NCI-H1417 (cell line): ENCODE results near the gene MRAS.
"Not testable (repeated sequence)": the region's sequence is repeated elsewhere in the genome, so short reads cannot be mapped to it uniquely, and the experiment has no call there.

Experiments used
- DNase-seq, 3 experiments: peaks; one replicate each; lab custom pipeline; 2025; lab: John Stamatoyannopoulos, UW

The MRAS gene

DNA sequence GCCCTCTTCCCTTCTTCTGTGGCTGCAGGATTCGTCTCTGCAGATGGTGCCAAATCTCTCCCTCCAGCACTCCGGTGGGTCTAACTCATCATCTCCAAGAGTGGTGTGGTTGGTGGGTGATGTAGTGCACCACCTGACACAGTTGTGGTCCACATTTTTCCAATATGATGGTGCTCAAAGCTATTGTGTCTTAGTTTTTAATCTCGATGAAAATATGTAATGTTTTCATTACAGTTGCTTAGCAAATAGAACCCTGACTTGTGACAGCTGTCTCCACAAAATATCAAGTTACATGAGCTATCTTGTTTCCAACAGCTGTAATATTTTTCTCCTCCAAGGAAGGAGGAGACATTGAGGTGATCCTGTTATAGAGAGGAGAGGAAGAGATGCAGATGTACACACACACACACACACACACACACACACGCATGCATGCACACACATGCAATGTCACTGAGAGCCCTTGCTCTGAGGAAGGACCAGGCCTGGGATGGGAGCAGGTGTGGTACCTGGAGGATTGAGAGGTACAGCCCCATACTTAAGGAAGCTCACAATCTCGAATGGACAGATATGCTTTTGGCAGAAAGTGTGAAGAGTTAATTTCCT lies 70.3 kb downstream of the MRAS start:
- peak in 1 of 3 experiments; percentile 21 for DNase-seq

GRCh38 chr3:138423316-138423715 lies 74.9 kb downstream of the MRAS start:
- no peak for DNase-seq

DNA sequence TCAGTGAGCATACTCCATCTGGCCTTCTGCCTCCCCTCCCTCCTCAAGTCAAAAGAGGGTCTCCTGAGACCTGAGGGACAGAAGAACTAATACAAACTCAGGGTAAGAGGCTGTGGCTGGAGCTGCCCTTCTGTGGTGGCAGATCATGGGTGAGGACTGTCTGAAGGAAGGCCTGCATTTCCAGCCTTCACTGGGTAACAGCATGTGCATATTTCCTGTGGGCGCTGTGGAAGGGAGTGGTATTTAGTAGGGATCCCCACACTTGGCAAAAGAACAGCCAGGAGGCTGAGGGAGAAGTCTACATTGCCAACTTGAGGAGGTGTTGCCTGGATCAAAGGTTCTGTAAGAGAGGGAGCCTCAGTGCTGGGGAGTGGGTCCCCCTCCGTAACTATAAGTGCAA lies 75.9 kb downstream of the MRAS start:
- no peak for DNase-seq

GRCh38 chr3:138426211-138426610 lies 77.8 kb downstream of the MRAS start:
- peak in 2 of 3 experiments; percentile 9 to 23 for DNase-seq

GRCh38 chr3:138426754-138427153 lies 78.4 kb downstream of the MRAS start:
- DNase-seq = not testable (repeated sequence)

GRCh38 chr3:138429665-138430064 lies 81.3 kb downstream of the MRAS start:
- no peak for DNase-seq

GRCh38 chr3:138432576-138433240 lies 84.3 kb downstream of the MRAS start:
- DNase-seq = no peak

DNA sequence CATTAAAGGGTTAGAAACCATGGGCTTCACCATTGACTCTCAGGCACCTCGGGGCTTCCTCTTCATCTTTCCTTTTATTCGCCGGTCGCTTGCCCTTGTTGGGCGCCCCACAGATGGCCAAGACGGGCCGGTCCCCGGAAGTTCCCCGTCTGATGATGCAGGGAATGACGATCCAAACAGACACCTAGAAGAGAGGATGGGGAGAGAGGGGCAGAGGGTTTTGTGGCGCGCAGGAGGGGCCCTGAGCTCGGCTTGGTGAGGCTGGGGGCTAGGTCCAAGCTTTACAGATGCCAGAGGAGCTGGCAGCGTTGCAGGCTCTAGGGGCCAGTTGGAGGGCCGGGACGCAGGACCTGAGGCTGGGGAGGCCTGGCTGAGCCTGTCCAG lies 85.5 kb downstream of the MRAS start:
- no peak for DNase-seq

DNA sequence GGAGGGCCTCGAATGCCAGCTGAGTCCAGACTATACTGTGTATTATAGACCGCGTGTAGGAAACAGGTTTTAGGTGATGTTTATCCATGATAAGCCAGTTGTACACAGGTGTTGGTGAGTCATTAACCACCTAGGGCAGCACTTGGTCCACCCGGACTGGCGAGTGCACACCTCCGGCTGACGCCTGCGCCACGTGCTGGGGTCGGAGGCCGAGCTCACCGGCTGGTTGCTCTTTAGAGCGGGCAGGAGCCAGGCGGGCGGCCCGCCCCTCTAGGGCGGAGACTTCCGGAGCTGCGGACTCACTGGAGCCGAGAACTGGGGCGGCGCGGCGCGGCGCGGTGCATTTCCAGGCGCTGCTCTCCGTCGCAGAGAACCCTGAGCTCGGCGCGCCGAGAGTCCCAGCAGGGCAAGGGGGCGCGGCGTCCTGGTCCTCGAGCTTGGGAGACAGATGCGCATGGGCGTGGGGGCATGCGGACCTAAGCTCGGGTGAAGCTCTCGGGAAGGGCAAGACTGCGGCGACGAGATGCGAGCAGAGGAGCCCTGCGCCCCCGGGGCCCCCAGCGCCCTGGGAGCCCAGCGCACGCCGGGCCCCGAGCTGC lies 86.0 kb downstream of the MRAS start, which contains the start of gene ESYT3:
ESYT3 (plus strand) TSS at position 341 of the 599 bp plus-strand sequence; CDS start at position 524, 183 bp downstream.
- peak; percentile 28 to 88 (median 87) for DNase-seq

GRCh38 chr3:138434875-138435772 lies 86.7 kb downstream of the MRAS start:
- DNase-seq = peak in 2 of 3 experiments; percentile 51 to 78

GRCh38 chr3:138435840-138436239 lies 87.5 kb downstream of the MRAS start:
- no peak for DNase-seq

DNA sequence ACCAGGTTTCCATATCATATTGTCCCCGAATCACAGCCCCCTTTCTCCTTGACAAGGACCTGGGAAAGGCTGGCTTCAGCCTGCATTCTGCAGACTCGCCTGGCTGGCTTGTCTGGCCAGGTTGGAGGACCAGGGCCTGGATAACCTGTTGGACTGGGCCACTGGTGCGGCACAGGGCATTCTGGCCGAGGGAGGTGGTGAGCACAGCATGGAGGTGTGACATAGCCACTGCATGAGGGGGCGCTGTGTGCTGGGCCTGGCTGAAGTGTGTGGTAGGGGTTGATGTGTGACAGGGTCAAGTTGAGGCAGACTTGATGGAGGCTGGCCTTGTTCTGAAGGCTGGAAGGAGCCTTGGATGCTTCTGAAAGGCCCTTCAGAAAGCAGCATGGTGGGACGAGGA lies 88.9 kb downstream of the MRAS start:
- DNase-seq = no peak

DNA sequence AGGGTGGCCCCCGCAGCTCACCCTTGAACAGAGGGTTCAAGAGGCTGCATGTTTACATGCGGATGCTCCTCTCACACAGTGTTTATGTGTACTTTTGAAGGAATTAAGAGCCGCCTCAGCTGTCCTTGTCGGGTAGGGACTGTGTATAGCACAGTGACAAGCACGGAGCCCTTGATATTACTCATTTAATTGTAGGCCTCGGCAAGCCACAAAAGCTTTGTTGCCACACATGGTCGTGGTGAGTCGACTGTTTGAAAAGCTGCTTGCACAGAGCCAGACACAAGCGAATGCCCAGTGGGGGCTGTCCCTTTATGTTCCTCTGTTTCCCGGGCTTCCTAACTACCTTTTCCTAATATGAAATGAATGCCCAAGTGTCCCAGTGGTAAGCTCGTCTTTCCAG lies 90.5 kb downstream of the MRAS start:
- peak in 1 of 3 experiments; percentile 30 for DNase-seq

DNA sequence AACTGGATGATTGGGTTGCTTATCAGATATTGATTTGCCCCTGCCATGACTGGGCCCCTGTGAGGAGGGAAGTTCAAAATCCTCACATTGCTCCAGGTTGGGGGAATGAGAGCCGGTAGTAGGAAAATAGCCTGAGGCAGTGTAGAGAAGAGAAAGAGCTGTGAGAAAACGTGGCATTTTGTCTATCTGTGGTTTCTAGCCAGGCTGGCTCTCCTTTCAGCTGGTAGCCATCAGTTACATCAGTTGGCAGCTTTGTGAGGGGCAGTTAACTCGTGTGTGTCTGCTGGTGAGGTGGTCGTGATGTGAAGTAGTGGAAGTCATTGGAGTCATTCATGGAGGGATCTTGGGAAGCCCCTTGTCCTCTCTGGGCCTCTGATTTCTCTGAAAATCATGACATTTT lies 91.3 kb downstream of the MRAS start:
- DNase-seq = no peak

DNA sequence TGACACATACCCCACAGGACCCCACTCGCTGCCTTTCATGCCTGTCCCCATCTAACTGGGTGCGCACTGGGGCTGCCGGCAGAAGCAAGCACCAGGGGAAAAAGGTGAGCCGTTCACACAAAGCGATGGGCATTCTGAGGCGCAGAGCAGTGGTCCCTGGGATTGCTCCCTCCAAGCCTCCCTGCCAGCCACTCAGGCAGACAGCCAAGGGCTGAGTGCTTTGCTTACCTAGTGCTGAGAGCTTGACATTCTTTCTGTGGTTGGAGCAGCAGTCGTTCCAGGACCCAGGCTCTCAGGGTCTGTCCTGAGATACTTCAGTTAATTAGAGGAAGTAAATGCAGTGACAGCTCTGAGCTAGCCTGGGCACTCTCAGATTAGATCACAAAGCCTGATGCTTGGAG lies 91.7 kb downstream of the MRAS start:
- peak in 1 of 3 experiments; percentile 17 for DNase-seq

GRCh38 chr3:138440596-138440995 lies 92.2 kb downstream of the MRAS start:
- no peak for DNase-seq

GRCh38 chr3:138441256-138441655 lies 92.9 kb downstream of the MRAS start:
- DNase-seq = no peak

GRCh38 chr3:138441742-138442141 lies 93.4 kb downstream of the MRAS start:
- no peak for DNase-seq

- DNase-seq = no peak
Observed at GRCh38 chr3:138442433-138442832, 94.1 kb downstream of the MRAS start.

DNA sequence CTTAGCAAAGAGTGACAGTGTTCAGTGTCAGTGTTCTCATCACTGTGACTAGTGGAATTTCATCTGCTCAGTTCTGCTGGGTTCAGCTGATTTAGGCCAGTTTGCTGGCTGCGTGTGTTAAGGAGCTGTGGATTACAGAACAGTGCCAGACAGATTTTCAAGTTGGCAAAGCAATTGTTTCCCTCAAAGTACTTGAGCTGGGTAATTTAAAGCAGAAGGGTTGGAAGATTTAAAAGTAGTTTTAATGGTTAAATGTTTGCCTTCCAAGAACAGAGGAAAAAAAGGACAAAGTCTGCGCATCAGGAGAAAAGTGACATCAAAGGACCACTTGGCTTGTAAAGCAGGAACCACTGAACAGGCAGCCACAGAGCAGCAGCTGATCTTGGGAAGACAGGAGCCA lies 94.7 kb downstream of the MRAS start:
- DNase-seq = no peak

DNA sequence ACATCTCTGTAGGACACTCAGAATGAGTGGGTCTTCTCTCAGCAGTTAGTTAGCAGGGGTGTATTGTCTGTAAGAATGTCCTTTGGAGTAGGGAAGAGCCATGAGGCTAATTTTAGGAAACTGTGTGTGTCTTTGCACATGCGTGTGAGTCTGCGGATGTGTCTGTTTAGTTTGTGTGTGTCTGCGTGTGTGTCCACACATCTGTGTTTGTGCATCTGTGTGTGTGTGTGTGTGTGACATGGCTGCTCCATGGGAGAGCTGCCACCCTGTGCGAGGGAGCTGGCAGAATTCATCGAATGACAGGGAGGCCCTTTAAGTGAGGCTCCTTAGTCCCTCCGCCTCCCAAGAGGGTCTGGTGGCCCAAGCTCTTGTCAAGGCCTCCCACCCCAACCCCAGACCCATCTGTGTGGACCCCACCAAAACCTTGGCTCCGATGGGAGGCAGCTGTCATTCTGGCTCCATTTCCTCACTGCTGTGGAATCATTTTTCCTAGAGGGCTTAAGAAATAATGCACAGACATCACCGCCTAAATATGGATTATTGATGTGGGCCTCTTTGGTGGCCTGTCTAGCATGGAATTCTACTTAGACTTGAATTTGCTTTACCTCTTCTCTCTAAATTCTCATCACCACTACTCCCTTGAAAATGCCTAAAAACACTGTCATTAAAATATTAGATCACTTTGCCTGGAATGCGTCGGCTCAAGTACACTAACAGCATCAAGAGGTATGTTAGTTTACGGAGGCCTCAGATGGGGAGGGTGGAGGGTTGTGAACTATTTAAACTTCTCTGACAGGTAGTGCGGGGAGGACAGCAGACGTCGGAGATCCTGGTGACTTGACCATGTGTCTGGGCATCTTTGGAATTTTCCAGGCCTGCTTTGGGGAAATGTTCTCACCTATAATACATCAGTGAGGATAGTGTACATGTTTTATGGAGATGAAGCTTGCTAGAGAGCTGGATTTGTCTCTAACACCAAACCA lies 95.4 kb downstream of the MRAS start:
- no peak for DNase-seq
